H1 (cell line): ENCODE results near the gene CUL1. TPM values are rescaled to one million over a fixed set of nuclear protein-coding genes. Genes with fewer than 3 reads are reported as not detected.

Experiments
- CTCF ChIA-PET: fragments of 300-600 bp; sonication (Branson Sonifier 250); formaldehyde crosslinking; loops from one replicate; lab custom pipeline; 2021; ENCODE audit not compliant: partially characterized antibody; lab: Charles Lee
- POLR2A ChIA-PET: fragments of 300-600 bp; sonication (Branson Sonifier 250); formaldehyde crosslinking; loops from one replicate; lab custom pipeline; 2021; ENCODE audit warnings: inconsistent platforms; ENCODE audit not compliant: partially characterized antibody; lab: Charles Lee
- DNase-seq, 2 experiments: peaks; one replicate each; pipeline versions ENCODE4 v3.0.0 to v3.0.0-alpha.2; 2010 to 2022; ENCODE audit warnings: low spot score in 2 of 2, low read depth in 1 of 2, mixed read lengths in 1 of 2
- FAIRE-seq: peaks from 2 replicates; lab custom pipeline; 2011; peaks lifted over from hg19 to GRCh38; lab: Jason Lieb, UNC
- H2AFZ ChIP-seq: 2 replicates; pipeline ENCODE4 v1.8.1; 2012; ENCODE audit warnings: low read length, inconsistent platforms
- H2AK5ac ChIP-seq: 2 replicates; pipeline ENCODE4 v1.6.1; 2013; ENCODE audit warnings: low read depth, low read length
- H2BK120ac ChIP-seq: replicated peaks from 2 replicates; pipeline ENCODE3; 2013; ENCODE audit warnings: low read depth, low read length, inconsistent platforms
- H2BK12ac ChIP-seq: 2 replicates; pipeline ENCODE4 v1.6.1; 2013; ENCODE audit warnings: low read depth, low read length
- H2BK15ac ChIP-seq: 2 replicates; pipeline ENCODE4 v1.6.1; 2013; ENCODE audit warnings: low read length
- H2BK20ac ChIP-seq: 2 replicates; pipeline ENCODE4 v1.6.1; 2013; ENCODE audit warnings: low read length
- H2BK5ac ChIP-seq: 2 replicates; pipeline ENCODE4 v1.6.1; 2013; ENCODE audit warnings: low read depth, low read length
- H3K14ac ChIP-seq: 2 replicates; pipeline ENCODE4 v1.6.1; 2013; ENCODE audit warnings: inconsistent platforms; ENCODE audit not compliant: insufficient read length
- H3K18ac ChIP-seq: 2 replicates; pipeline ENCODE4 v1.6.1; 2013; ENCODE audit warnings: low read length; ENCODE audit errors: extremely low read depth
- H3K23ac ChIP-seq: 2 replicates; pipeline ENCODE4 v1.6.1; 2013; ENCODE audit warnings: inconsistent platforms; ENCODE audit not compliant: insufficient read length
- H3K23me2 ChIP-seq: 2 replicates; pipeline ENCODE4 v1.6.1; 2013; ENCODE audit warnings: low read depth, low read length
- H3K27ac ChIP-seq: 2 replicates; pipeline ENCODE4 v1.6.1; 2011; ENCODE audit warnings: low read depth, low read length, inconsistent platforms
- H3K27me3 ChIP-seq, 4 experiments: replicated peaks in 1 of 4; 1 replicate in 1 of 4; 2 replicates in 3 of 4; pipeline versions ENCODE4 v1.6.1 to v1.8.1; 2011 to 2013; ENCODE audit warnings: low read length in 3 of 4, mild to moderate bottlenecking in 3 of 4, inconsistent platforms in 2 of 4, mixed read lengths in 2 of 4, moderate library complexity in 1 of 4; ENCODE audit not compliant: control insufficient read depth in 3 of 4, insufficient read depth in 3 of 4; ENCODE audit errors: extremely low read depth in 1 of 4
- H3K36me3 ChIP-seq, 4 experiments: 2 replicates each; pipeline versions ENCODE4 v1.6.1 to v1.8.1; 2011 to 2013; ENCODE audit warnings: mild to moderate bottlenecking in 4 of 4, low read length in 3 of 4, moderate library complexity in 2 of 4, control low read depth in 1 of 4, inconsistent platforms in 1 of 4; ENCODE audit not compliant: insufficient read depth in 4 of 4, control insufficient read depth in 2 of 4
- H3K4ac ChIP-seq: replicated peaks from 2 replicates; pipeline ENCODE3; 2013; ENCODE audit warnings: low read length, low read depth, mixed read lengths, inconsistent platforms; ENCODE audit not compliant: insufficient read length
- H3K4me1 ChIP-seq, 4 experiments: replicated peaks in 1 of 4; 1 replicate in 1 of 4; 2 replicates in 3 of 4; pipeline versions ENCODE4 v1.6.1 to v1.8.1; 2011 to 2013; ENCODE audit warnings: low read length in 3 of 4, inconsistent platforms in 2 of 4, mixed read lengths in 1 of 4; ENCODE audit not compliant: insufficient read depth in 4 of 4, control insufficient read depth in 3 of 4
- H3K4me2 ChIP-seq, 2 experiments: 2 replicates each; pipeline versions ENCODE4 v1.6.1 to v1.8.1; 2011 to 2013; ENCODE audit warnings: low read depth in 2 of 2, low read length in 2 of 2, control low read depth in 1 of 2, inconsistent platforms in 1 of 2, mild to moderate bottlenecking in 1 of 2; ENCODE audit not compliant: insufficient read depth in 1 of 2
- H3K4me3 ChIP-seq, 4 experiments: fragments of 200-600, 300-600 bp in 1 of 4; sonication (generic), shearing (Covaris generic), sonication (Bioruptor Twin) in 1 of 4; 2 replicates each; pipeline versions ENCODE4 v1.5.1 to v1.8.1; 2011 to 2016; ENCODE audit warnings: low read length in 4 of 4, low read depth in 3 of 4, control low read depth in 2 of 4, inconsistent platforms in 2 of 4, mild to moderate bottlenecking in 2 of 4, mixed read lengths in 1 of 4, moderate library complexity in 1 of 4; ENCODE audit not compliant: insufficient read depth in 2 of 4; ENCODE audit errors: extremely low read depth in 1 of 4
- H3K56ac ChIP-seq: replicated peaks from 2 replicates; pipeline ENCODE3; 2013; ENCODE audit warnings: low read depth, mild to moderate bottlenecking, mixed read lengths, low read length, inconsistent platforms; ENCODE audit not compliant: insufficient read length
- H3K79me1 ChIP-seq: 2 replicates; pipeline ENCODE4 v1.6.1; 2013; ENCODE audit warnings: low read depth, low read length, control low read depth
- H3K79me2 ChIP-seq, 2 experiments: 2 replicates each; pipeline versions ENCODE4 v1.6.1 to v1.8.1; 2012 to 2013; ENCODE audit warnings: low read length in 2 of 2, mild to moderate bottlenecking in 2 of 2, inconsistent platforms in 1 of 2; ENCODE audit not compliant: insufficient read depth in 2 of 2, control insufficient read depth in 1 of 2
- H3K9ac ChIP-seq, 4 experiments: replicated peaks in 1 of 4; 1 replicate in 1 of 4; 2 replicates in 3 of 4; pipeline versions ENCODE4 v1.6.1 to v1.8.1; 2011 to 2013; ENCODE audit warnings: low read depth in 3 of 4, low read length in 3 of 4, control low read depth in 2 of 4, mild to moderate bottlenecking in 2 of 4, moderate library complexity in 2 of 4, inconsistent platforms in 1 of 4; ENCODE audit errors: extremely low read depth in 1 of 4
- H3K9me3 ChIP-seq, 2 experiments: 2 replicates each; pipeline versions ENCODE4 v1.6.1 to v1.8.1; 2012 to 2013; ENCODE audit warnings: mild to moderate bottlenecking in 2 of 2, moderate library complexity in 2 of 2, control low read depth in 1 of 2, inconsistent platforms in 1 of 2, low read depth in 1 of 2, low read length in 1 of 2, mixed read lengths in 1 of 2; ENCODE audit not compliant: insufficient read depth in 2 of 2
- H4K20me1 ChIP-seq, 2 experiments: replicated peaks in 1 of 2; 2 replicates each; pipeline versions ENCODE3 to v1.8.1; 2011 to 2013; ENCODE audit warnings: inconsistent platforms in 2 of 2, low read length in 2 of 2, mild to moderate bottlenecking in 1 of 2; ENCODE audit not compliant: insufficient read depth in 2 of 2, control insufficient read depth in 1 of 2
- H4K5ac ChIP-seq: 2 replicates; pipeline ENCODE4 v1.6.1; 2013; ENCODE audit warnings: low read length, low read depth, mixed read lengths, inconsistent platforms; ENCODE audit not compliant: insufficient read length
- H4K8ac ChIP-seq: 2 replicates; pipeline ENCODE4 v1.8.0; 2013; ENCODE audit warnings: mild to moderate bottlenecking, moderate library complexity, low read length, inconsistent platforms; ENCODE audit not compliant: insufficient read depth; ENCODE audit errors: extremely low read depth
- H4K91ac ChIP-seq: replicated peaks from 2 replicates; pipeline ENCODE3; 2013; ENCODE audit warnings: low read length, mixed read lengths, inconsistent platforms; ENCODE audit not compliant: insufficient read length
- CHD2 ChIP-seq: IDR thresholded peaks from 2 replicates; pipeline ENCODE4 v1.6.1; 2012; ENCODE audit warnings: low read length, improper control_type of control experiment
- FOSL1 ChIP-seq: IDR thresholded peaks from 2 replicates; pipeline ENCODE4 v1.6.1; 2011; ENCODE audit warnings: mild to moderate bottlenecking, low read depth, low read length, moderate library complexity; ENCODE audit not compliant: insufficient read depth
- HDAC6 ChIP-seq: IDR thresholded peaks from one replicate; pipeline ENCODE4 v1.7.1; 2012; ENCODE audit warnings: low read depth, mild to moderate bottlenecking, inconsistent platforms, low read length, moderate library complexity
- JUN ChIP-seq: IDR thresholded peaks from 2 replicates; pipeline ENCODE4 v1.6.1; 2011; ENCODE audit warnings: low read depth, mild to moderate bottlenecking, improper control_type of control experiment, low read length
- NRF1 ChIP-seq: IDR thresholded peaks from 2 replicates; pipeline ENCODE4 v1.6.1; 2011; ENCODE audit warnings: mild to moderate bottlenecking, low read depth, low read length, improper control_type of control experiment
- POU5F1 ChIP-seq: IDR thresholded peaks from 2 replicates; pipeline ENCODE4 v1.6.1; 2011; ENCODE audit warnings: low read depth, mild to moderate bottlenecking, low read length, moderate library complexity
- SIN3A ChIP-seq, 2 experiments: IDR thresholded peaks in 1 of 2; conservative IDR thresholded peaks in 1 of 2; 2 replicates each; pipeline ENCODE4 v1.6.1; 2011 to 2012; ENCODE audit warnings: low read length in 2 of 2, improper control_type of control experiment in 1 of 2, low read depth in 1 of 2, mild to moderate bottlenecking in 1 of 2
- SRF ChIP-seq: IDR thresholded peaks from 2 replicates; pipeline ENCODE4 v1.6.1; 2011; ENCODE audit warnings: mild to moderate bottlenecking, low read depth, low read length, moderate library complexity
- SUZ12 ChIP-seq: fragments of 200-600 bp; sonication (generic); IDR thresholded peaks from 2 replicates; pipeline ENCODE4 v1.6.1; 2012; ENCODE audit warnings: mild to moderate bottlenecking, inconsistent platforms, low read length, moderate library complexity, mixed read lengths
- YY1 ChIP-seq: IDR thresholded peaks from 2 replicates; pipeline ENCODE4 v1.6.1; 2011; ENCODE audit warnings: low read depth, mild to moderate bottlenecking, low read length
- WGBS, 2 experiments: shearing (Covaris generic) in 1 of 2; methylation state at CpG; one replicate each; pipeline versions ENCODE4 v1.1.6 to v1.1.7; 2013 to 2015; ENCODE audit warnings: low lambda C conversion rate in 2 of 2, mixed read lengths in 2 of 2, inconsistent platforms in 1 of 2, low coverage in 1 of 2, missing lambda C conversion rate in 1 of 2; ENCODE audit not compliant: insufficient replicate concordance in 2 of 2, insufficient coverage in 1 of 2, insufficient read length in 1 of 2; ENCODE audit errors: extremely low coverage in 1 of 2, missing lambda C conversion rate in 1 of 2; 5-methylcytosine and 5-hydroxymethylcytosine counted together
- polyA plus RNA-seq, 7 experiments: library from polyadenylated mRNA; depleted of rRNA in 3 of 7; stranded (reverse) in 5 of 7; unstranded in 2 of 7; fragments of >200 nt in 5 of 7; fragments of 200-250 nt in 2 of 7; gene quantifications; 1 replicate in 5 of 7; 2 replicates in 1 of 7; 4 replicates in 1 of 7; pipeline versions ENCODE4 v1.2.1 to v1.2.3, GENCODE V29; 2011 to 2013; ENCODE audit warnings: missing spikeins in 2 of 7, mixed read lengths in 2 of 7
- total RNA-seq: library from RNA; stranded (reverse); fragmentation: NEBNext Ultra II Directional; extraction: Animal tissue kit (Norgen Biotek cat#: 25700); gene quantifications from 2 replicates; pipeline ENCODE4 v1.2.1, GENCODE V29; 2021

The CUL1 gene
- total and polyA plus RNA-seq, 2 of the 8 experiments (the other 6 are each of a cell fraction or from before 2014, with no cell fraction given), result 33.0 to 77.3 TPM

GRCh38 chr7:148719753-148720152 lies 21.1 kb downstream of the CUL1 start:
- no peak for DNase-seq
- POLR2A ChIA-PET, result interaction anchor here (1.0 to 1.5 kb wide), 4 partner anchors 8 to 20 kb away, joined by 3 to 6 read pairs (median 4); no protein-coding TSS in a partner anchor
- Histone ChIP-seq H3K79me1 (peaks cover 12% of the 10 kb centered on the region; the same call in 1 of the 2 replicates), H2BK12ac (no peak overlapping the region), H3K9me3 (no peaks in the 10 kb centered on the region), H4K8ac (no peak overlapping the region), H4K20me1 (peaks cover 11 to 30% of the 10 kb centered on the region in 2 experiments), H3K27me3 (no peaks in the 10 kb centered on the region), H3K36me3 (no peaks in the 10 kb centered on the region), H3K9ac (no peak overlapping the region), H3K4ac (no peak overlapping the region), H3K27ac (0 out of 2 replicates have a peak overlapping the region, but pooled peaks have one; percentile 19), H2AFZ (no peak overlapping the region), H3K23me2 (no peaks in the 10 kb centered on the region), H3K4me1 (peaks cover 0 to 12% (median 6%) of the 10 kb centered on the region in 4 experiments; a peak in 2 of 7 replicates), H3K18ac (no peak overlapping the region), H2BK15ac (no peak overlapping the region), H2BK120ac (no peak overlapping the region), H4K5ac (no peak overlapping the region), H4K91ac (no peak overlapping the region), H3K56ac (no peak overlapping the region), H3K4me3 (no peak overlapping the region), H2AK5ac (no peak overlapping the region), H3K79me2 (peaks cover 51 to 99% of the 10 kb centered on the region in 2 experiments), H3K23ac (no peak overlapping the region), H3K14ac (no peak overlapping the region), H3K4me2 (no peak overlapping the region), H2BK5ac (no peak overlapping the region)
- 72% methylated on average over 5 of the region's 5 CpGs; no CpG with 5 or more reads in 1 of the 2 experiments for WGBS, 2 experiments
- FAIRE-seq, result no peak
- no peak for TF ChIP-seq CHD2
- no peak for TF ChIP-seq FOSL1
- no peak for TF ChIP-seq POU5F1
- TF ChIP-seq SUZ12, result no peak
- TF ChIP-seq YY1, result no peak
- no peak for TF ChIP-seq SRF
- no peak for TF ChIP-seq JUN
- TF ChIP-seq NRF1, result no peak
- no peak for TF ChIP-seq SIN3A (conservative IDR thresholded peaks at IDR 0.05 in 1 of 2, IDR thresholded peaks at IDR 0.05 in 1 of 2; ENCODE audit: low read depth in 1 of 2, low read length in 2 of 2)
- TF ChIP-seq HDAC6, result no peak
- TF ChIP-seq, all 59 proteins: peak for 0
- CTCF ChIA-PET, result interaction anchor here (0.7 to 5.6 kb wide), 6 partner anchors 17 to 145 kb away, joined by 3 to 32 read pairs (median 4); no protein-coding TSS in a partner anchor
- no peak overlapping the region for H2BK20ac ChIP-seq
